ENCODE results near the gene EVC2. TPM values are rescaled to one million over a fixed set of nuclear protein-coding genes. Genes with fewer than 3 reads are reported as not detected.
A peak's percentile ranks its signal among the peaks of the same experiment; 100 is the strongest.

EVC2 gene
- total and polyA plus RNA-seq, 2 experiments from 2014 or later, result 4.3 to 8.1 TPM

- Histone ChIP-seq H3K4me1 (ENCODE audit: insufficient read depth) (peaks cover 34% of the 10 kb centered on the region), H3K36me3 (ENCODE audit: low read depth) (peaks cover 14% of the 10 kb centered on the region; the same call in 1 of the 2 replicates), H3K79me2 (ENCODE audit: insufficient read depth) (peaks cover 64% of the 10 kb centered on the region), H4K20me1 (ENCODE audit: insufficient read depth) (peaks cover 7% of the 10 kb centered on the region; the same call in 1 of the 2 replicates), H3K9me2 (ENCODE audit: insufficient read depth) (no peaks in the 10 kb centered on the region), H3K27me3 (replicated peaks; ENCODE audit: insufficient read depth) (no peaks in the 10 kb centered on the region), H3K9me3 (ENCODE audit: low read depth) (no peaks in the 10 kb centered on the region), H3K4me2 (ENCODE audit: unreplicated experiment) (peak overlapping the region; percentile 90), H3K27ac (peak overlapping the region; percentile 85), H3K4me3 (peak overlapping the region; percentile 71), H3F3A (ENCODE audit: insufficient read depth) (peaks cover 34% of the 10 kb centered on the region), H3K9ac (peak overlapping the region; percentile 84), H2AFZ (peak overlapping the region; percentile 18)
- WGBS, 2 experiments (ENCODE audit: low coverage in 1 of 2, low lambda C conversion rate in 2 of 2, missing lambda C conversion rate in 2 of 2), result 8 to 9% methylated on average over 30 to 40 of the region's 52 CpGs
- DNase-seq, result peak; percentile 87
- in situ Hi-C loops (cut with MboI), result no loop called here
- no peak for TF ChIP-seq EZH2 (IDR thresholded peaks at IDR 0.05; ENCODE audit: insufficient read depth, poor library complexity, severe bottlenecking)
- no peak for TF ChIP-seq EZH2phosphoT487 (IDR thresholded peaks at IDR 0.05; ENCODE audit: insufficient read depth, low read depth)
These were observed 3.3 kb upstream of the EVC2 start for GRCh38 chr4:5711479-5712184.

GRCh38 chr4:5710961-5711478, 2.7 kb upstream of the EVC2 start, which contains the start of gene EVC:
Gene EVC (plus strand): TSS chr4:5711201. CDS start chr4:5711381, 180 bp downstream.
- peak; percentile 90 for DNase-seq
- Histone ChIP-seq H3F3A (ENCODE audit: insufficient read depth) (peaks cover 34% of the 10 kb centered on the region), H3K4me3 (peak within 1 kb of the TSS; percentile 71), H3K4me1 (ENCODE audit: insufficient read depth) (peaks cover 34% of the 10 kb centered on the region), H3K36me3 (ENCODE audit: low read depth) (peaks cover 14% of the 10 kb centered on the region; the same call in 1 of the 2 replicates), H3K27me3 (replicated peaks; ENCODE audit: insufficient read depth) (no peaks in the 10 kb centered on the region), H3K27ac (peak within 1 kb of the TSS; percentile 85), H3K9ac (peak within 1 kb of the TSS; percentile 84), H3K9me2 (ENCODE audit: insufficient read depth) (no peaks in the 10 kb centered on the region), H3K4me2 (ENCODE audit: unreplicated experiment) (peak within 1 kb of the TSS; percentile 92), H3K79me2 (ENCODE audit: insufficient read depth) (peaks cover 60% of the 10 kb centered on the region), H4K20me1 (ENCODE audit: insufficient read depth) (peaks cover 2% of the 10 kb centered on the region; the same call in 1 of the 2 replicates), H3K9me3 (ENCODE audit: low read depth) (no peaks in the 10 kb centered on the region), H2AFZ (peak within 1 kb of the TSS; percentile 87)
- TF ChIP-seq EZH2phosphoT487 (IDR thresholded peaks at IDR 0.05; ENCODE audit: insufficient read depth, low read depth), result no peak
- 0 to 1% methylated on average over 13 to 23 of the region's 49 CpGs for WGBS, 2 experiments (ENCODE audit: low coverage in 1 of 2, low lambda C conversion rate in 2 of 2, missing lambda C conversion rate in 2 of 2)
- in situ Hi-C loops (cut with MboI), result no loop called here

GRCh38 chr4:5710065-5710960, 2.0 kb upstream of the EVC2 start:
- H3K9me3 ChIP-seq (ENCODE audit: low read depth), result no peaks in the 10 kb centered on the region
- in situ Hi-C loops (cut with MboI), result no loop called here
- 5 to 6% methylated on average over 13 of the region's 13 CpGs for WGBS, 2 experiments (ENCODE audit: low coverage in 1 of 2, low lambda C conversion rate in 2 of 2, missing lambda C conversion rate in 2 of 2)

GRCh38 chr4:5709207-5709575, 832 bp upstream of the EVC2 start:
- Histone ChIP-seq H4K20me1 (ENCODE audit: insufficient read depth) (no peaks in the 10 kb centered on the region), H3K9ac (peak overlapping the region; percentile 90), H3K79me2 (ENCODE audit: insufficient read depth) (peaks cover 50% of the 10 kb centered on the region), H3K9me3 (ENCODE audit: low read depth) (no peaks in the 10 kb centered on the region), H3K27me3 (replicated peaks; ENCODE audit: insufficient read depth) (no peaks in the 10 kb centered on the region), H3F3A (ENCODE audit: insufficient read depth) (peaks cover 34% of the 10 kb centered on the region), H3K27ac (peak overlapping the region; percentile 85; the same call in 1 of the 2 replicates), H3K36me3 (ENCODE audit: low read depth) (peaks cover 3% of the 10 kb centered on the region; the same call in 1 of the 2 replicates), H2AFZ (peak overlapping the region; percentile 86), H3K4me2 (ENCODE audit: unreplicated experiment) (no peak overlapping the region), H3K4me3 (no peak overlapping the region), H3K9me2 (ENCODE audit: insufficient read depth) (no peaks in the 10 kb centered on the region), H3K4me1 (ENCODE audit: insufficient read depth) (peaks cover 41% of the 10 kb centered on the region)
- in situ Hi-C loops (cut with MboI), result no loop called here
- 77 to 83% methylated on average over 8 of the region's 8 CpGs for WGBS, 2 experiments (ENCODE audit: low coverage in 1 of 2, low lambda C conversion rate in 2 of 2, missing lambda C conversion rate in 2 of 2)
- DNase-seq, result no peak
- TF ChIP-seq EZH2 (IDR thresholded peaks at IDR 0.05; ENCODE audit: insufficient read depth, poor library complexity, severe bottlenecking) (no peak), EZH2phosphoT487 (IDR thresholded peaks at IDR 0.05; ENCODE audit: insufficient read depth, low read depth) (no peak)

More at GRCh38 chr4:5710065-5710960, 2.0 kb upstream of the EVC2 start:
- peak; percentile 69 for DNase-seq
- H3K27me3 ChIP-seq (replicated peaks; ENCODE audit: insufficient read depth), result no peaks in the 10 kb centered on the region
- peaks cover 13% of the 10 kb centered on the region; the same call in 1 of the 2 replicates for H3K36me3 ChIP-seq (ENCODE audit: low read depth)
- peak overlapping the region; percentile 85 for H3K27ac ChIP-seq
- H3F3A ChIP-seq (ENCODE audit: insufficient read depth), result peaks cover 34% of the 10 kb centered on the region
- peak overlapping the region; percentile 87 for H2AFZ ChIP-seq
- no peaks in the 10 kb centered on the region for H3K9me2 ChIP-seq (ENCODE audit: insufficient read depth)
- peak overlapping the region; percentile 92 for H3K4me2 ChIP-seq (ENCODE audit: unreplicated experiment)
- peaks cover 53% of the 10 kb centered on the region for H3K79me2 ChIP-seq (ENCODE audit: insufficient read depth)
- H3K4me3 ChIP-seq, result peak overlapping the region; percentile 71
- no peak for TF ChIP-seq EZH2phosphoT487 (IDR thresholded peaks at IDR 0.05; ENCODE audit: insufficient read depth, low read depth)
- no peak for TF ChIP-seq EZH2 (IDR thresholded peaks at IDR 0.05; ENCODE audit: insufficient read depth, poor library complexity, severe bottlenecking)
- peak overlapping the region; percentile 84 for H3K9ac ChIP-seq
- no peaks in the 10 kb centered on the region for H4K20me1 ChIP-seq (ENCODE audit: insufficient read depth)
- peaks cover 34% of the 10 kb centered on the region for H3K4me1 ChIP-seq (ENCODE audit: insufficient read depth)

All from GM23248 (cell line).